GM19397 (cell line): Measurements from ENCODE around the gene TLK2.
"Not testable (repeated sequence)": the region's sequence is repeated elsewhere in the genome, so short reads cannot be mapped to it uniquely, and the experiment has no call there.

ENCODE experiments used
- ATAC-seq: cut with Tn5 transposase; IDR thresholded peaks from one replicate; pipeline ENCODE4 v1.9.1; 2021; ENCODE audit warnings: mild to moderate bottlenecking, moderate library complexity; ENCODE audit not compliant: unreplicated experiment

Gene TLK2

DNA sequence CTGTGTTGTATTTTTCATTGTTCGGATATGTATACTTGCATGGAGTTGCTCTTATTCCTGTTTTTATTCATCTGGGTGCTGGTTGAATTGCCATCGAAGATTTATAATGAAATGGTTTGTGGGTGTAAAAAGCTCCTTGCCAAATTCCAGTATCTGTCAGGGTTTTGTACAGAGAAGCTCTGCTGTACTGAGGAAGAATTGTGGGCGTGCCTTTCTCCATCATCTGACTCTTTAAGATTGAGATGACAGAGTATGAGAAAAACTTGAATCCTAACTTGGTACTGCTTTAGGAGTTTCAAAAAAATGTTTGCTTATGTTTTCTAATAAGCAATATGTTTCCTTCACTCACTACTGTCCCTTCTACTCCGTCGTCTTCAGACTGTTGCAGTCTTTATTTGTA lies 78.9 kb downstream of the TLK2 start:
- not testable (repeated sequence) for ATAC-seq

DNA sequence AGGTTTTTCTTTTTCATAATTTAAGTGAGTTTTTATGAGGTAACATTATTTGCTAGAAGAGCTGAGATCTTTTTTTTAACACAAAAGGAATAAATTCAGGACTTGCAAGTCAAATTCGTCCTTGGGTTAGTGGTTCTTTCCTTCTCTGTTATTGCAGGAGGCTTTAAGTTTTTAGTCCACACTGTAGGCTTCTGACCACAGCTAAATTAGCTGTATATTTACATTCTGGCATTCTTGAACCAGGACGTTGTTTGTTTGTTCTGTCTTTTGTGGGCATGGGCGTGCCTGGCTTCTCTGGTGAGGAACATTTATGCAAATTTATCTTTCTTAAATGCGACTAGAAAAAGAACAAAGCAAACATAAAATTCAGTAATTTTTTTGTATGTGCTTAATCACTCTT lies 80.3 kb downstream of the TLK2 start:
- not testable (repeated sequence) for ATAC-seq

DNA sequence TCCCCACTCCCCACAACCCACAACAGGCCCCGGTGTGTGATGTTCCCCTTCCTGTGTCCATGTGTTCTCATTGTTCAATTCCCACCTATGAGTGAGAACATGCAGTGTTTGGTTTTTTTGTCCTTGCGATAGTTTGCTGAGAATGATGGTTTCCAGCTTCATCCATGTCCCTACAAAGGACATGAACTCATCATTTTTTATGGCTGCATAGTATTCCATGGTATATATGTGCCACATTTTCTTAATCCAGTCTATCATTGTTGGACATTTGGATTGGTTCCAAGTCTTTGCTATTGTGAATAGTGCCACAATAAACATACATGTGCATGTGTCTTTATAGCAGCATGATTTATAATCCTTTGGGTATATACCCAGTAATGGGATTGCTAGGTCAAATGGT lies 82.3 kb downstream of the TLK2 start:
- ATAC-seq = not testable (repeated sequence)

DNA sequence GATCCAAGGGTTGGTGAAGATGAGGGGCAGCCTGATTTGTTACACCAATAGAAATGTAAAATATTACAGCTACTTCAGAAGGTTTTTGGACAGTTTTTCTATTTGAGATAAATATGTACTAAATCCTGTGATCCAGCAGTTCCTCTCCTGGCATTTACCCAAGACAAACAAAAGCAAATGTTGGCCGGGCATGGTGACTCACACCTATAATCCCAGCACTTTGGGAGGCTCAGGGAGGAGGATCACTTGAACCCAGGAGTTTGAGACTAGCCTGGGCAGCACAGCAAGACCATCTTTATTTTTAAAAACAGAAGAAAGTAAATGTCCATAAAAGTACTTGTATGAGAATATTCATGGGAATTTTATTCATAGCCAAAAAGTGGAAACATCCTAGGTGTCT lies 84.0 kb downstream of the TLK2 start:
- ATAC-seq = no peak

DNA sequence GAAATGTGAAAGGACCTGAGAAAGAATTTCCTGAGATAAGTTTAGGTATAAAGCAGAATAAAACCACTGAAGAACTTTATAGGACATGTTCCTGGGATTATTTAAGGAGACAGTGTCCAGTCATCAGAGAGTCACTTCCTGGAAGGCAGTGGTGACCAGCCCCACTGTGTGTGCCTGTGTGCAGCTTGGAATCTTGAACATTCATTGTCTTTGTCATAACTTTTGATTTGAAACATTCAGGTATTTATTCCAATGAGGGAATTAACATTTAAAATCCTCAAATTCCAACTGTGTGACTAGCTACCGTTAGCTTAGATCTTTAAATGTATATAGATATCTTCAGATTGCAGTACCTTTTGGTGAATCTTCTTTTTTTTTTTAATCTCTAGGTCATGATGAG lies 87.2 kb downstream of the TLK2 start:
- ATAC-seq = no peak

DNA sequence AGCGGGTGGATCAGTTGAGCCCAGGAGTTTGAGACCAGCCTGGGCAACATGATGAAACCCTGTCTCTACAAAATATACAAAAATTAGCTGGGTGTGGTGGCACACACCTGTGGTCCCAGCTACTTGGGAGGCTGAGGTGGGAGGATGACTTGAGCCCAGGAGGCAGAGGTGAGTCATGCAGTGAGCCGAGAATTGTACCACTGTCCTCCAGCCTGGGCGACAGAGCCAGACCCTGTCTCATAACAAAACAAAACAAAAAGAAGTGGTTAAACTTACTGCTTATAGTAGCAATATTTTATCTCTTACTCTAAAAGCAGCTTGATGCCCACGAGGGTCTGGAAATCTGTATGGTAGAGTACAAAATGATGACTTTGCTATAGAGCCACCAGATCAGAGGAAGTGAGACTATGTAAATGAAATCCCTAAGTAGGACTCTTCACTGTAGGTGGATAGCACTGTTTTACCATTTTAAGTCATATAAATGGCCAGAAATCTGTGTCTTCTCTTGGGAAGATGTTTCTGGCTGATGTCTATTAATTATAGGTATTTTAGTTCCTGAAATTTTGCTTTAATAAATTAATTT lies 88.5 kb downstream of the TLK2 start:
- ATAC-seq = no peak

DNA sequence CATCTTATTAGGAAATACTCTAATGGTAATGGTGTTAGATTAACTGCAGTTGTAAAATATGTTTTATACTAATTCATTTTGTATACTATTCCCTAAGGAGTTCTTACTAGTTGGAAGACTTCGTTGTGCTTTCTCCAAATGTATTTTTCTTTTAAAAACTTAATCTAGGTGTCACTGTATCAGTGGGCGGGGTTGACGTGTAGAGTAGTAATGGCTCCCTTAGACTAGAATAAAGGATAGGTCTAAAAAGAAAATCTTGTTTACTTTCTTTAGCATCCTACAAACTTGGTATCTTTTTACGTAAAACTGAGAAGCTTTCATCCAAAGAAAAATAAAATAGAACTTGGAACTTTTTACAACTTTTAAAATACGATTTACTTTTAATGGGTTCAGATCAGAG lies 93.9 kb downstream of the TLK2 start:
- ATAC-seq = no peak

DNA sequence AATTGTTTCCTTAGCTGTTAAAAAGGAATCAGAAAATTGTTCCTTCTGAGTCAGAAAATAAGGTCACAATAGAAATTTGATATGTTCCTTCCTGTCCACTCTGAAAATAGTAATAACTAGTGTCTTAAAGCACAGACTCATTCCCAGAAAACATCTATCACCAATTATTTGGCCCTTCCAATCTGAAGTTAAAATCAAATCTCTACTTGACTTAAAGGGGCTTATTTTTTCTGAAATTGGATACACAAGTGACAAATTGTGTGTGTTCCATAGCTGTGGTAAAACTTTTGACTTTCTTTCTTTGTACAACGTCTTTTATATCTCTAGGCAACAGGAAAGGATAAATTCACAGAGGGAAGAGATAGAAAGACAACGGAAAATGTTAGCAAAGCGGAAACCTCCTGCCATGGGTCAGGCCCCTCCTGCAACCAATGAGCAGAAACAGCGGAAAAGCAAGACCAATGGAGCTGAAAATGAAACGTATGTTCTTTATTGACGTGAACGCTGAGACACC lies 94.3 kb downstream of the TLK2 start:
- ATAC-seq = no peak

DNA sequence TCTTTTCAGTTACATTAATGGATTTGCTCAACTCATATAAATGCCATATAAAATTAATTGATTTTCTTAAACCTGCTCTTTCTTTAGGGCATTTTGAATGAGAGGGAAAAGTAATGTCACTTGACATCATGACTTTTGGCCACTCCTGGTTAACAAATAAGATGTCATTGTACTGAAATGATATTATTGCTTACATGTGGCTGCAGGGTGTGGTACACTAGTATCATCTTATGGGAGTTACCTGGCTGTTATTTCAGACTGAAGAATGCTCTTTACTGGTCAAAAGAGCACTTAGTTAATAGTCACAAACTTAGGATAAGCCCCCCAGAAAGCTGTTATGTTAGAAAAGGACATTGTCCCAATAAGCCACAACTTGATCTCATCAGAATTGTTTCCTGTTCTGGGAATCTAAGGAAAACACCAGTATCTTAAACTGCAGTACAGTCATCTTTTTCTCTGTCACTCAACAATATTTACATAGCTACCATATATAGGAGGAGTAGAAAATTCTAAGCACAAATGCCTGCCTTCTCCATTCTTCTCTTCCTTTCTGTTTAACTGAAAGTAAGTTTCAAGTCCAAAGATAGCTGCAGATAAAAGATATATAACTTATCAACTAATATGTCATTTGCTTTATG lies 95.0 kb downstream of the TLK2 start:
- ATAC-seq = no peak

DNA sequence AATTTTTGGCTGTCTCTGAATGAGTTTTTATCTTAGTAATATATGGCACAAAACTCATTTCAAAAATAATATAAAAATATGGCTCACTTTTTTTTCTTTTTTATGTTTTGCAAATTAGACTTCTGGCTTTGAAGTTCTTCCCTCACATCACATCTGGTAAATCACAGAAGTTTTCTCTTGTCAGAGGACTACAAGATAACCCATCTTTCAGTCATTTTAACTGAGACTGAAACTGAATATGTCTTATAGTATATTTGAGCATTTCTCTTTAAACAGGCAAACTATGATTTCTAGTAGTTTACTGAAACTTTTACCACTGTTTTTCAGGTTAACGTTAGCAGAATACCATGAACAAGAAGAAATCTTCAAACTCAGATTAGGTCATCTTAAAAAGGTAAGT lies 97.8 kb downstream of the TLK2 start:
- no peak for ATAC-seq

DNA sequence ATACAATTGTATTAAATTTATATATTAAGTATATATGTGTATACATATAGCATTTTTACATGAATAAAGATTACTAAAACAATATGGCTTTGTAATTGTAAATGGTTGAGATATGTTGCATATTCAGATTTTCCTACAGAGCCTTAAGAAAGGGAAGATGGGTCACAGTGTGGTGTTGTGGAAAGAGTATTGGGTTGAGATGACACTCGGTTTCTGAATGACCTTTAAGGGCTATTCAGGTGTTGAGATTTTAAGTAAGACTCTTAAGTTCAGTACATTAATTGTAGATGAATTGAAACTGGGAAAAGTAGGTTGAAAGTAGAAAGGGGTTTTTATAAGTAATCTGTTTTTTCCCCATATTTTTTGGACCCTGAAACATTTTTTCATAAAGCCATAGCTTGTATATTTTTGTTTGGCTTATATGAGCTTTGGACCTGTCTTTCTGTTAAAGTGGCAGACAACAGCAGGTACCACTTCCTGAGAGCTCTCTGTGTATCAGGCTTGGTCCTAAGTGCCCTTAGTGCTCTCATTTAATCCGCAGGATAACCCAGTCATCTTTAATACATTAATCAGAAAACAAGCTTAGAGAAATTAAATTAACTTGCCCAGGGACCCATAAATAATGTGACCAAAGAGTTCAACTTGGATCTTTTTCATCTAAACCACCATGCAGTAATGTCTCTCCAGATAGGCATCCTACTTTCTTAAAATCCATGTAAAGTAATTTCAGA lies 100.3 kb downstream of the TLK2 start:
- no peak for ATAC-seq

DNA sequence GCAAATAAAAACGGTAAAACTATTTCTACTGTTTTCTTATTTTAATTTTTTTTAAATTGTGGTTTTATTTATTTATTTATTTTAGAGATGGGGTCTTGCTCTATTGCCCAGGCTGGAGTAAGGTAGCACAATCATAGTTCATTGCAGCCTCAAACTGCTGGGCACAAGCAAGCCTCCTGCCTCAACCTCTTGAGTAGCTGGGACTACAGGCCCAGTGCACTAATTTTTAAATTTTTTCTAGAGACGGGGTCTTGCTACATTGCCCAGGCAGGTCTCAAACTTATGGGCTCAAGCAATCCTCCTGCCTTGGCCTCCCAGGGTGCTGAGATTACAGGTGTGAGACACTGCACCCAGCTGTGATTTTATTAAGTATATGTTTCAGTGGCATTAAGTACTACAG lies 102.3 kb downstream of the TLK2 start:
- no peak for ATAC-seq

DNA sequence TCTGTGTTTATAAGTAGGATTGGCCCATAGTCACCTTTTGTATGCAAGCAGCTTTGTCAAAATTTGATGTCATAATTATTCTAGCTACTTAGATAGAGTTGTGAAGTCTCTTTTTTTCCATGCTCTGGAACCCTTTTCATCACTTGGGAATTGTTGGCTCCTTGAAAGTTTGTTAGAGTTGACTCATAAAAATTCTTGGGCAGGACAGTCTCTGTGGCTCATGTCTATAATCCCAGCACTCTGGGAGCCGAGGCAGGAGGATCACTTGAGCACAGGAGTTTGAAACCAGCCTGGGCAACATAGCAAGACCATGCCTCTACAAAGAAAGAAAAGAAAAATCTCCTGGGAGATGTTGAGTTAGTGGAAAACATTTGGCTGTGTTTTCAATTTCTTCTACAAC lies 103.1 kb downstream of the TLK2 start:
- ATAC-seq = no peak

DNA sequence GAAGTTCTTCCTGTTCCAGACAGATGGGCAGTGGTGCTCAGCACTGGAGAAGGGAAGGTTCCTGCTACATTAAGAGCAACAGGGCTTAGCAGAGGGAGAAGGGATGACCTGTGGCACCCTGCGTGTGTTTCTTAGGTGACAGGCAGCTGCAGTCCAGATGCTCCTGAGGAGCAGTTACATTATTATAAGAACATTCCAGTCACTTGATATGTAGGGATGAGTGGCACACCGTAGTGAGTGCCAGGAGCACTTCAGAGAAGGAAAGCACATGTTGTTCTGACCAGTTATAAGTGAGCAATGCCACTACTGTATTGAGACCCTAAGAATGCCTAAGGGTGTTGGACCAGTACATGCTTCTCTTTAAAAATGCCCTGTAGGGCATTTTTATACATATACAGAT lies 108.9 kb downstream of the TLK2 start:
- no peak for ATAC-seq

DNA sequence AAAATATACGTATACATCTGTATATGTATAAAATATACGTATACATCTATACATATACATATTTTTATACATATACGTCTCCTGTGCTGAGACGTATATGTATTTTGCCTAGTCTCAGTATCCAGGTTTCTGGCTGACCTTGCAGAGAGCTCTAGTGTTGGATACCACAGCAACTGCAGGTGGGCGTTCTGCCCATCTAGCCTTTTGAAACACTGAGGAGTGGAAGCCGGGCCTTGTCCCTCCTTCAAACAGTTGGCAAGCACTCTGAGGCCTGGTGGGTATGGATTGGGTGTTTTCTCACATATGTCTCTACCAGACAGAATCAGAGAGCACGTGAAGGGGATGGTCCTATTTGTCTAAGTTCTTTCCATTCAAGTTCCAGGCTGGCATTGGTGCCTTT lies 109.5 kb downstream of the TLK2 start:
- no peak for ATAC-seq

DNA sequence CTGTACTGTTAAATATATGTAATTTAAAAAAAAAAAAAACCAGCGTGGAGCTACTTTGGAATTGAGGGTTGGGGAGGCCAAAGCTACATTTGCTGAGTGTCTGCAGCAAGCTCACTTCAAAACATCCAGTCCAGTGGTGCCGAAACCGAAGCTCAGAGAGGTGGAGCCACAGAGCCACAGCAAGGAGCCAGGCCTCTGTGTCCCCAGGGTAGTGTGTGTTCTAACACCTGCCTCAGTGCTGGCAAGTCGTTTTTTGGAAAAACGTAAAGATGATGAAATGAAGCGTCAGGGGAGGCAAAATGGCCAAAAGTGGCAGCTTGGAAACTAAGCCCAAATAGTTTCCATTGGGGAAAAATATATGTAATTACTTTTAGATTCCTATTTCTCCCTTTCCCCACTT lies 112.7 kb downstream of the TLK2 start:
- no peak for ATAC-seq

DNA sequence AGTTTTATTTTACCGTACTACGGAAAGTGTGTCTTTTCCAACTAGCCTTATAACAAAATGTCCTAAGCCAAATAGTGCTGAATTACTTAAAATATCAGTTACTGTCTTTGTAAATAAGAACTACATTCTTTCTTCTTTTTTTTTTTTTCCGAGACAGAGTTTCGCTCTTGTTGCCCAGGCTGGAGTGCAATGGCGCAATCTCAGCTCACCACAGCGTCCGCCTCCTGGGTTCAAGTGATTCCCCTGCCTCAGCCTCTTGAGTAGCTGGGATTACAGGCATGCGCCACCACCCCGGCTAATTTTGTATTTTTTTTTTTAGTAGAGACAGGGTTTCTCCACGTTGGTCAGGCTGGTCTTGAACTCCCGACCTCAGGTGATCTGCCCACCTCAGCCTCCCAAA lies 113.2 kb downstream of the TLK2 start:
- not testable (repeated sequence) for ATAC-seq

DNA sequence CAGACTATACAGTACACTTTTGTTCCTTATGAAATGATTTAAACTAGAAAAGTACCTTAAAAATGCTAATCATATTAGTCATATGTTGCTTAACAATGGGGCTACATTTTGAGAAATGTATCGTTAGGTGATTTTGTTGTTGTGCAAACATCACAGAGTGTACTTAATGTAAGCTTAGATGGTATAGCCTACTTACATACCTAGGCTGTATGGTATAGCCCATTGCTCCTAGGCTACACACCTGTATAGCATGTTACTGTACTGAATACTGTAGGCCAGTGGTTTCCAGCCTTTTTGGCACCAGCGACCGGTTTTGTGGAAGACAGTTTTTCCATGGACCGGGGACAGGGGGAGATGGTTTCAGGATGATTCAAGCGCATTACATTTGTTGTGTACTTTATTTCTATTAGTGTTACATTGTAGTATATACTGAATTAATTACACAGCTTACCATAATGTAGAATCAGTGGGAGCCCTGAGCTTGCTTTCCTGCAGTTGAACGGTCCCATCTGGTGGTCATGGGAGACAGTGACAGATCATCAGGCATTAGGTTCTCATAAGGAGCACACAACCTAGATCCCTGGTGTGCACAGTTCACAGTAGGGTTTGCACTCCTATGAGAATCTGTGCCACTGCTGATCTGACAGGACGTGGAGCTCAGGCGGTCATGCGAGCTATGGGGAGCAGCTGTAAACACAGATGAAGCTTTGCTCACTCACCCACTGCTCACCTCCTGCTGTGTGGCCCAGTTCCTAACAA lies 113.9 kb downstream of the TLK2 start:
- ATAC-seq = no peak

DNA sequence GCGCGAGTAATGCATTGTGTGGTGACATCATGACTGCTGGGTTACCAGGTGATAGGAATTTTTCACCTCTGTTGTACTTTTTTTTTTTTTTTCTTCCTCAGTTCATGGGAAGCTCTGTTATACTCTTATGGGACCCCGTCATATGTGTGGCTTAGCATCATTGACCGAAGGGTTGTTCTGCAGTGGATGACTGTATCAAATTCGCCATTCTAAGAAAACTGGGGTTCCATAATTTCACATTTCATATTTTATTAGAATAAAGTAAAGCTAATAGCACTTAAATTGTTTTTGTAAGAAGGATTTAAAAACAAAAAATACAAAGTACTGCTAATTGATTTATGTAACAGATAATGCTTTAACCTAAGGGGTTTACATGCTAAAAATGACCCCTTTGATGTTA lies 116.9 kb downstream of the TLK2 start:
- no peak for ATAC-seq

DNA sequence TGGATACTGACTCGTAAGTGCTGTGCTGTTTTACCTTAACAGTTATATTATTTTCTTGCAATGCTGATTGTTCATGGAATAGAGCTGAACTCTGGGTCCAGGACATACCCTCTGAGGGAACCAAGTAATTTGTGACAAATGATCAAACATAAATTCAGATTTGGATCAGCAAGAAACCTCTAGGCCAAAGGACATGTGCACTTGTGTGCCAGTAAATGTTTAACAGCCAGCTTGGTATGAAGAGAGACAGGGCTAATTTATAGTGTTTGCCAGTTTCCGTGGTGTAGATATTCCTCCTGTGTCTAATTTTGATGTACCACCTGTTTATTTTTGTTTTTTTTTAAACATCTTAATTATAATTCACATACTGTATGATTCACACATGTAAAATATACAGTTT lies 118.0 kb downstream of the TLK2 start:
- ATAC-seq = no peak

DNA sequence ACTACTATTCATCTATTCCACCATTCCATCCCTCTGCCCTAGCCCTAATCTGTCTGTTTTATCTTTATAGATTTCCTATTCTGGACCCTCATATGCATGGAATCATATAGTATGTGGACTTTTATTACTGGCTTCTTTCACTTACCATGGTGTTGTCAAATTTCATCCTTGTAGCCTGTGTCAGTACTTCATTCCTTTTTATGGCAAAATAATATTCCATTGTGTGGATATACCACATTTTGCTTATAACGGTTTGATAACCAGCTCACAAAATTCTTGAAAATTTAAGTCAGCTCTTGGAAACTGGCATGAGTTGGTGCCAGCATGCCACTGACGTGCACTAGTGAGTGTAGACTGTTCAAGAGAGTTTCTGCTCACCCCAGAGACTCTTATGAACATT lies 118.5 kb downstream of the TLK2 start:
- no peak for ATAC-seq

DNA sequence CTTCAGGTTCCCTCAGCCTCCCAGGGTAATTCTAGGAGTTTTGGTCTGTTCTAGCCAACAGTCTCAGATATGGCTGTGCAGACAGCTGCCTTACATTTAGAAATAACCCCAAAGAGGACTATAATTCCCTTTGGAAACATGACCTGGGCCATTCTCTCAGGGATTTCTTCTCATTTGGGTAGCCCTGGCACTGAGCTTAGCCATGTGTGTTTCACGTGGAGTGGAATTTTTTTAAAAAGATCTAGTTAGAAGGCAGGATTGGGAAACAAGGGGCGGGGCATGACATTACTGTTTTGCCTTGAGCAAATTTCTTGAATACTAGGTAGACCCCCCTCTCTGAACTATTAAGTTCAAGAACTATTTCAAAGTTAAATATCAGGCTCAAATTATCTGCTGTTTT lies 119.3 kb downstream of the TLK2 start:
- no peak for ATAC-seq
